ENCODE measurements around the gene AGAP1.

The AGAP1 gene

DNA sequence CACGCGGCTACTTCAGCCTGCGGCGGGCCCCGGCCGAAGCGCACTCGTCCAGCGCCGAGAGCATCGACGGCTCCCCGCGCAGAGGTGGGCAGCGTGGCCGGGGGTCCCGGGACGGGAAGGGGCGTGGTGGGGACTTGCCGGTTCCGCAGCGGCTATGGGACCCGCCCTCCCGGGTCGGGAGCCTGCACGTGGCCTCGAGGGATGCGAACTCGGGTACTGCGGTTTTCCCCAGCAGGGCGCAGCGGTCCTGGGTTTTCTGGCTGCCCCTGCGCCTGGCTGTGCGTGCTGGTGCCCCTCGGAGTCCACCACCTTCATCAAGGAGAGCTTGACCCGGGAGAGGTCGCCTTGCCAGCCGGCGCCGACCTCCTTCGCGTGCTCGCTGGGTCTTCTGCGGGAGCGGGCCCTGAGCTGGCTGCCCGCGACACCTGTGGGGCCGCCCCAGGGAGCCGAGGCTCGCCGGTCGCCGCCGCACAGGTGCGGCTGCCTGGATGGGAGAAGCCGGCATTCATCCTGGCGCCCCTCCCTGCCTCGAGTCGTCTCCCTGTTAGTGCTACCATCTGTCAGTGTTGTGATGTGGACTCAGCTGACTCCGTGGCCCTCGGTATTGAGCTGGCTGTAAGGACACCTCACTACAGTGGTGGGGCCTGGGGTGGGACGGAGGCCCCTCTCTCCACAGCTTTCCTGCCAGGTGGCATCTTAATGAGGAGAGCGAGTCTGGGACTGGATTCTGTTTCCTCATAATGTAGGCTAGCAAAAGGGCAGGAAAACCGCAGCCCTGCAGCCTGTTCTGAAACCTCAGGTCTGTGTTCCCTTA is 177.3 kb downstream of the AGAP1 start:
- no peak for DNase-seq

DNA sequence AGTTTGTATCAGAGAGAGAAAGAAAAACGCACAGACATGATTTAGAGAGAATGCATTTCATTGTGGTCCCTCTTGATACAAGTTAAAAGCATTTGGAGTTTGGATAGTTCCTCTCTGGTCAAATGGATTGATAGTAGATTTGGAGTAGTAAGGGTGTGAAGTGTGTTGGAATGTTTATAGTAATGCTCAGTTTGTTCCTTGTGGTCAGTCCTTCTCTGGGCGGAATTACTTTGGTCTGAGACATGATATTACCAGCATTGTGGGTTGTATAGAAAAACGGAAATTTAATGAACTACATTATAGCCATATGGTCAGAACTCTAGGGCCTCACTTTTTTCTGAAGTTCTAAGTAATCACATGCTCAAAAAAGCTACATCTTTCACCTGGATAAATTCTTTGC is 178.9 kb downstream of the AGAP1 start:
- no peak for DNase-seq

DNA sequence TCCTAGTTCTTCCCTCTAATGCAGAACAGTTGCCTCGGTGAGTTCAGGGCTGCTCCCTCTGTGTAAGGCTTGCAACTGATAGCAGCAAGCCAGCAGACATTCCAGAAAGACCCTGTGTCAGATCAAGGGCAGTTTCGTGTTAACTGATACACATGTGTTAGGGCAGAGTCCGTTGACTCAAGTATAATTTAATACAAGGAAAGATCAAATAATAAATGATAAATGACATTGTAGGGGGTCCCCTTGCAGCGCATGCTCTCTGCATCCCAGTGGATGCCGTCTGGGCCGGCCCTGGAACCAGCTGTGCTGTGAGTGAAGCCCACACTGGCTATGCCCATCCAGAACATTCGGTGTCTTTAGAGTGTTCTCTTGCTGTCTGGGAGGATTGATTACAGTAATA is 180.3 kb downstream of the AGAP1 start:
- DNase-seq, result no peak

DNA sequence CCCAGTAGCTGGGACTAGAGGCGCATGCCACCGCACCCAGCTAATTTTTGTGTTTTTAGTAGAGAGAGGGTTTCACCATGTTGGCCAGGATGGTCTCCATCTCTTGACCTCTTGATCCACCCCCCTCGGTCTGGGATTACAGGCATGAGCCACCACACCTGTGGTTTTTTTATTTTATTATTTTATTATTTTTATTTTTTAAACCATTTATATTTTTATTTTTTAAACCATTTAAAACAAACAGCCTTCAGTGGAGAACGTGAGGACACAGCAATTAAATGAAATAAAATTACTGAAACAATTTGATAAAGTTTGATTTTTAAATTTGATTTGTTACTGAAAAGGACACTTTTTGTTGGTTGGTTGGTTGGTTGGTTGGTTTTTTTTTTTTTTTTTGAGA is 181.0 kb downstream of the AGAP1 start:
- no peak for DNase-seq

DNA sequence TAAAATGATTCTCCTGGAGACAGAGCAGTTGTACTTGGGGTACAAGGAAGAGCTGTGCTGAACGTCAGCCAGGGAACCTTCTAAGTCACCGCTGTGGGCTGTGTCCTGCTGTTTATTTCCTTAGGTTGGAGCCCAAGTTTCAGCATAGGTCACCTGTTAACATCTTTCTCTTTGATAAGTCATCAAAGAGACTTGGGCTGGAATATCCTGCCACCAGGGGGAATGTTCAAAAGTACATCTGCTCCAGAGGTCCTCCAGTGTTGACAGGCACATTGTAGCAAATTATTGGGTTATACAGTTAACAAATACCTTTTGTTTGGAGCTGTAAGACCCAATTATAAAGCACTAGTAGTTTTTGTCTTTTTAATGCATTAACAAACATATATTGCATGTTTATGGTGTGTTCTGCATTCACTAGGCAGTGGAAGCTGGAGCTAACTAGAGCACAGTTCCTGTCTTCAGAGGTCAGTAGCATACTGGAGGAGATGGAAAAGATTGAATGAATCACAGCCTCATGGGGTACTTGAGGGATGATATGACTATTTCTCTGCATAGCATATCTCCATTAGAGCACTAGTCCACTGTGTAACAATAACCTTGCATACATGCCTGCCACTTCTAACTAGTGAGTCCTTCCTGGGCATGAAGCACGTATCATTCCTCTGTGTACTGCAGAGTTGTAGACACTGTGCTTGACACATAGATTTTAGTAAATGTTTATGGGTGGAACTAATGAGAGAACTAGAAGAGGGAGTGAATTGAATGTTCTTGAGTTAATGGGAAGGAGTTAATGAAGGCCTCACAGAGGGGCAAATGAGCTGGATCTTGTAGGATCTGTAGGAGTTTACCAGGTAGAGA is 182.1 kb downstream of the AGAP1 start:
- DNase-seq, result no peak

DNA sequence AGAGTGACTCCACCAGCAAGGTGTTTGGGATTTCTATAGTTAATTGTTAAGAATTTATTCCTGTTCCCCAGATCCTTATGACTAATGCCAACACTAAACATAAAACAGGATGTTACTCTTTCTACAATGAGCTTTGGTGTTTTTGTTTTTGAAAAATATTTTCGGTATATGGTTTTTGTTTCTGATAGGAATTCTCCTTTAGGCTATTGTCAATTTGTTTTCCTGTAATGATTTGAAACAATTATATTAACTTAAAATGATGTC is 182.6 kb downstream of the AGAP1 start:
- DNase-seq, result no peak

DNA sequence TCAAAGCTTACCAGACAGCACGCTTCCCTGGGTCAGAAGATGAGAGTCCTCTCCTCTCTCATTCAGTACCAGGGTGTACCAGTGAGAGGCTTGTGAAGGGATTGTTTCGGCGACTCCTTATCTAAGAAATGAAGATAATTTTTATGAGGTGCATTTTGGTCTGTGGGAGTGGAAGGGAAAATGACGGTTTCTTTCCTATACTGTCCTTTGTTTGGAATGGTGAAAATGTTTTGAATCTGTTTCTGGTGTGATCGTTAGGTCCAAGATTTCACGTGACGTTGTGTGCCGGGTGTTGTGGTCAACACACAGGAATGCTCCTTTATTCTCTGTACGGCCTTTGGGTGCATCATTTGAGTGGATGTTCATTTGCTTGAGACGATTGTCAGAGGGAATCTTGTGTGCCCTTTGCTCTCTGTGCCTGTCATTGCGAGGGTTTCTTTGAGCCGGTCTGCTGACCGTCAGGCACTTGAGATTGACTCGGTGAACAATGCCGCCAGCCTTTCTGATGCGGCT is 183.5 kb downstream of the AGAP1 start:
- no peak for DNase-seq

DNA sequence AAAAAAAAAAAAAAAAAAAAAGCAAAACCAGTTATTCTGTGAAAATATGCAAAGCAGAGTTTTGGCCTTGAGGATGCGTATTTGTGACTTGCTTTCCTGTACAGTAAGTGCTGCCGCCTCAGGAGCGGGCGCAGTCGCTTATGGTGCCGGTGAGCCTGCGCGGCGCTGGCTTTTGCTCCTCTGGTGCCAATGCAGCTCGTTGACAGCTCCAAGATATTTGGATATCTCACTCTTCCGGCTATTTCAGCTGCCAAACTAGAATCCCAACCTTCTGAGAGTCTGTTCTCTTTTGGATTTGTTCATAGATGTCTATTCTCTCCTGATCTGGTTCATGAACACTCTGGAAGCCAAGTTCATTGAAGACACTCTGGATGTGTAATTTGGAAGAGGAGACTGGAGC is 184.1 kb downstream of the AGAP1 start:
- DNase-seq, result no peak

DNA sequence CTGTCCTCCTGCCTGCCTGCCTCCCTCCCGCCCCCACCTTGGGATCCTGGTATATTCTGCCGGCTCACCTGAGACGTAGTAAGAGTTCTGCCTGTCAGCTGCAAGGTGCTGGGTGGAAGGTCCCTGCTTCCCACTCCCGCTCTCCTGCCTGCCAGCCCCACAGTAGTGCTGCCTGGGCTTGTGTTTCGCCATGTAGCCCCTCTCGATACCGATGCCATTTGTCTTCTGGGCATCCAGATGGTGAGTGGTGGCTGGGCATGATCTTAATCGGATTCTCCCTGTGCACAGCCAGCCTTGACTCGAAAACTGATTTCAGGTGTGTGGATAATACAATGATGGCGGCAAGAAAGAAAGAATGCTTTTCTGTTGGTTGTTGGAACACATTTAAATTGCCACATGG is 184.9 kb downstream of the AGAP1 start:
- no peak for DNase-seq

DNA sequence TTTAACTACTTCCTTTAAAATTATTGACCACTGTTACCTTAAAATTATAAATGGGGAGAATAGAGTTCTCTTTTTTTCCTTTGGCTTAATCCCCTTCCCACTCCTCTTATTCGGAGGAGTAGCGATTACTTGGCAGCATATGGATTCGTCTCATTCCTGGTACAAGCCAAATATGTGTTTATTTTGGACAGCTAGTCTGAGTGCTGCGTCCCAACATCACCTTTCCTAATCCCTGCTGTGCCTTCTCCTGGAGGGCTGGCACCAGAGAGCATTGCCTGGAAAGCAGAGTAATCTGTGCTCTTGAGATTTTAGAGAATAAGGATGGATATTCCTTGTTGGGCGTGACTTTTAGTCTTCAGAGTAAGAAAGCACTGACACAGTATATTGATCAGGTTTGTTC is 185.6 kb downstream of the AGAP1 start:
- no peak for DNase-seq

DNA sequence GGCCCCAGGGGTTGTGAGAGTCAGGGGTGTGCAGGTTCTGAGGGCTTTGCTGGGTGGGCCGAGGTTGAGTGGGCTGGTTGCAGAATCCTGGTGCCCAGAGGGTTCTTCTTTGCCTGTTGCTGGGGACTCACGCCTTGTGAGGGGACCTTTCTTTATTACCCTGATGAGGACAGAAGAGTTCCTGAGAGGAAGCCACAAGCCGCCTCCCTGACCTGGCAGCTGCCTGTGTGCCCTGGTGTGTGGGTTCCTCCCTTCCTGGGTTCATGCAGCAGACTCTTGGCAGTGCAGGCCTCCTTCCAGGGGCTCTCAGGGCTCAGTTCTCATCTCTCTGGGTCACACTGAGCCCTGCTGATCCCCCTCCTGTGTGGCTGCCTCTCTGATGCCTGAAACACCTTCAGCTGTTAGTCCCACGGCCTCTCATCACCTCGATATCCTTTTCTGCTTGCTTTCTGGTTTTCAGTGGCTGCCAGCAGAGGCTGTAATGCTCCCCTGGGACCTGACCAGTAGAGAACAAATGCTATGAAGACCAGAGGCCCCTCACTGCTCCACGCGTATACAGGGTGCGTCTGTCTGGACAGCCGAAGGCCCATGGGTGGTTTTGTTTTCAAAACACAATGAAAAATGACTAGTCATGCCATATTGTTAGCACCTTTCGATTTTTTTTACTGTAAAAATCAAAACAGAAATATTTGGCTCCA is 191.3 kb downstream of the AGAP1 start:
- no peak for DNase-seq

DNA sequence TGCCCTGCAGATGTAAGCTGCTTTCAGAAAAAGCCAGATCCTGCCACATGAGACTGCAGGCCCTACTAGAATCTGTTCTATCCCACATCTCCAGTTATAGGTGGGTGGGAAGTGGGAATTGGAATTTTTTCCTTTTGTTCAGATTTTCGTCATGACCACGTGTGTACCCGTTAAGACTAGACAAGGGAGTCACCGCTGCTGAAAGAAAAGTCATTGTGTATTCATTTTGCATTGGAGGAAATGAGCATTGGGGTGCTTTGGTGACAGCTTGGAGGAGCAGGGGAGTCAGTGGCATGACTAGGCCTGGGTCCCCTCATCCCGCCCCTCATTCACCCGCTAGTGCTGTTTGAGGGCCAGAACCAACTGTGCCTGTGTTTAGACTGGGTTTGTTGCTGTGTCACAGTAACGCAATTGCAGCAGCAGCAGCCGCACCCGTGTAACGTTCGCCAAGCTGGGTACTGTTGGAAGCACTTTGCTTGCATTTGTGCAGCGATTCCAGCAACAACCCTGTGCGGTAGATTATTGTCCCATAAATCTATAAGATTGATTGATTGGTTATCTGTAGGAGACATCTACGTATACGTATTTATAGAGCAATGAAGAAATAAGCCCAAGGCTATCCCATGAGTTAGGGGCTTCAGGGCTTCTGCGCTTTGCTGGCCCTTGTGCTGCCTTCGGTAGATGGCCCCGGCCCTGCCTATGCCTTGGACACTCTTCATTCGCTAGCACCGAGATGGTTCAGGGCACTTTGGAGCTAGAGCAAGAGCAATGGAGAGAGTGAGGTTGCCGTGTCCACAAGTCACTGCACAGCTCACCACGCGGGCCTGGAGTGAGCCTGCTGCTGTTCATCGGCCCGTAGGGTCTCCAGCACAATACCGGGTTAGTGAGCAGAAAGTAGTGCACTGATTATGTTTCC is 194.9 kb downstream of the AGAP1 start:
- no peak for DNase-seq

DNA sequence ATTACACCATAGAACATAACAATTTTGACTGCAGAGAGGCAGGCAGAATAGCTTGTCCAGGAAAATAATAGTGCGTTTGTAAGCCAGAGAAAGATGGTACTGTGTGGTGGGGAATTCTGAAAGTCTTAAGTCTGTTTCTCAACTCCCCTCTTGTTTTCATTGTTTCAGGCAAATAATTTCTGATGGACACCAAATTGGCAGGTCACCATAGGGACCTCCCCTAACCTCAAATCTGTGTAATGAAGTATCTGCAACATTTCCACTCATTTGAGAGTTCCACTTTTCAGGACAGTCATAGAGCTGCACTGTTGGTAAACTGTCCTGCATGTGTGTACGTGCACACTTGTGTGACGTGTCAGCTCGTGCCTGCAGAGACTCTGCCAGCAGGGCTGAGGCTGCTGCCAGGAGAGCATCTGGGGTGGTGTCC is 195.6 kb downstream of the AGAP1 start:
- DNase-seq, result no peak

DNA sequence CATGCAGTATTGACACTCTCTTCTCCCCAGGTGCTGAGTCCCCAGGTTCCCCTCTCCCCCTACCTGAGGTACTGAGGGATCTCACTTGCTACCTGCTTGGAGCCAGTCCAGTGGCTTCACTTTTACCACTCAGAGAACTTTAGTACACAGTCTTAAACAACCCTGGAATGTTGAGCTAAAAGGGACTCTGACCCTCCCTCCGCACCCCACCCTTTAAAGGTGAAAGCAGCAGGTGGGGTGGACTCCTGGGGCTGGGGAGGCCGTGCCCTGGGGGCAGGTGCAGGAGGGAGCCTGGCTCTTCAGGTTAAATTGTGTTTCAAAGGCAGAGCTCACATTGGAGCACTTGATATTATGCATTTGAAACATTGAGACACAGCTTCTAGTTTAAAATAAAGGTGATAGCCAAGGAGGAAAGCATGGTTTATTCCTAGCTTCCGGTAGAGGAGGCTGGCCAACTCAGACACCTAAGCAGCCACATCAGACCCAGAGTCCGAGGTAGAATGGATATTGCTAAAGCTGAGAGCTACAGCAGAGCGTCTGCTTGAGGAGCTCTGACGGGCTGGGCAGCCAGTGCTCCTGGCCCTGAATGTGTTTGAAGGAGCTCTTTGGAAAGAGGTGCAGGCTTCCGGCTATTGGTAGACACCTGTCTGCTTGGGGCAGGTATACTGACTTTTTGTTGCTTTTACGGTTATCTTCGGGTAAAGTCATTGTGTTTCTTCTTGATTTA is 196.4 kb downstream of the AGAP1 start:
- no peak for DNase-seq

DNA sequence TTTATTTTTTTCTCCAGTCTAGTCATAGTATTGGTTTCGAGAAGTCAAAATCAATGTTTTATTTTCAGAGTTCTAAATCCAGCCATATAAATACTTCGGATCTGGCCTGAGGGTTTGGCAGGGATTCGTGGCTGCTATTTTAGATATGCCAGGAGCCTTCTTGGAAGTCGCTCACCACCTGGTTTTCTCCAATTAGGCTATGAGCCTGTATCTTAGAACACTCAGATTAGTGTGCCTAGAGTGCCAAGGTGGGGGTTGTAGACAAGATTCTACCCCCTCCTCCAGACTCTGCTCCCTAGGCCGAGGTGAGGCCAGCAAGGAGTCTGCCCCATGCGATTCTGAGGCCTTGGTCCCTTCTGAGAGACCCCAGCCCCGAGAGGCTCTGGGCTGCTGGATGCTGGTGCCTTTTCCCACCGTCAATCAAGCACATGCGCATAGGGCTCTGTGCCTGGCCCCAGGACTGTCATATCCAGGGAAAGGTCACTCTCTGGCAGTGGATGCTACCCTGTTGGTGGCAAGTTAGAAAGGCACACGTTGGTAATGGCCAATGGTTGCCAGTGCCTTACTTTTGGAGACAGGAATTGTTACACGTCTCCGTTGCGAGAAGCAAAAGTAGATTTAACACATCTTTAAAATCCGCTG is 197.1 kb downstream of the AGAP1 start:
- DNase-seq, result no peak

DNA sequence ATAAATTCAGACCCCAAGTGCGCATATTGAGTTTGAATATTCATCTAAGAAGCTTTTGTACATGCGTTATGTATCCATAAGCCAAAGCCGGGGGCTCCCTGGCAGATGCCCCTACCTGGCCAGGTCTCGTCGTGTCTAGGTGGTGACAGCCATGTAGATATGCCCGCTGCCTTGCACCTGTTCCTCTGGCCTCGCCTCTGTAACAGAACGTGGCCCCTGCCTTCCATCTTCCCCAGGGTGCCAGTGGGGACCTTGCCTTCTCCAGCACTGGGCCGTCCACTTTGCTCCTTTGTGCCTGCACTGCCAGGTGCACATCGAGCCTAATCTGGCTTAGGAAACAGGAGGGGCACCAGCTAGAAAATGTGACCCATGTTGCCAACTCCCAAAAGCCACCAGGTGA is 198.2 kb downstream of the AGAP1 start:
- DNase-seq, result no peak

DNA sequence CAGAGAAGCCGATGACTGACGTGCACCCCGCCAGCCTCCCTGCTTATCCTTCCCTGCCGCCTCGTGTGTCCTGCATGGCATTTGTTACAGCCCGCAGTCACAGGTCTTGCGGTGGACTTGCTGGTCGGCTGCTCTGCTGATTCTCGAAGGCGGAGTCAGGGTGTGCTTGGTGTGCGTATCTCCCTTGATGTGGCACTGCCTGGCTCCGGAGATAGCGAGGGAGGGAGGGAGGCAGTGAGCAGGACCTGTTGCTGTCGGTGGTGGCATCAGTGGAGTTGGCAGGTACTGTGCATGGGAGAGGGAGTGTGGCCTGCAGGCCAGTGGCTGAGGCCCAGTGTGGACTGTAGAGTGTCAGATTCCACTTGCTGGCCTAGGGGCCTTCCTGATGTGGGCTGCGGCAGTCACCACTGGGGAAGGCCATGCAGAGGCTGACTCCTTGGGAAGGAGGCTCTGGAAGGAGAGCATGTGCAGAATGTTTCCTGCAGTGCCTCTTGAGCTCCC is 198.9 kb downstream of the AGAP1 start:
- DNase-seq, result no peak

DNA sequence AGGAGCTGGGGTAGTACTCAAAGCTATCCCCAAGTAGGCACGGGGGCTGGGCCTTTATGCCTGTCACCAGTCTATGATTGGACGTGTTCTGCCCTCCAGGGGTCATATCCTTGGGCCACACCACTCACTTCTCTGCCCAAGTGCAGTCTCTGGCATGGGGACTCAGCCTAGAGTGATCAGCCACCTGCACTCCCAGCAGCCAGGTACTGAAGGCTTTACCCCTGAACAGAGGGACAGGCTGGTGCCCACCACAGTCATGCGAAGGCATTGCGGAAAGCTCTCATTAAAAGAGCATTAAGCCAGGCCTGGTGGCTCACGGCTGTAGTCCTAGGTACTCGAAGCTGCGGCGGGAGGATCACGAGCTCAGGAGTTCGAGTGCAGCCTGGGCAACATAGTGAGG is 199.4 kb downstream of the AGAP1 start:
- DNase-seq, result no peak

DNA sequence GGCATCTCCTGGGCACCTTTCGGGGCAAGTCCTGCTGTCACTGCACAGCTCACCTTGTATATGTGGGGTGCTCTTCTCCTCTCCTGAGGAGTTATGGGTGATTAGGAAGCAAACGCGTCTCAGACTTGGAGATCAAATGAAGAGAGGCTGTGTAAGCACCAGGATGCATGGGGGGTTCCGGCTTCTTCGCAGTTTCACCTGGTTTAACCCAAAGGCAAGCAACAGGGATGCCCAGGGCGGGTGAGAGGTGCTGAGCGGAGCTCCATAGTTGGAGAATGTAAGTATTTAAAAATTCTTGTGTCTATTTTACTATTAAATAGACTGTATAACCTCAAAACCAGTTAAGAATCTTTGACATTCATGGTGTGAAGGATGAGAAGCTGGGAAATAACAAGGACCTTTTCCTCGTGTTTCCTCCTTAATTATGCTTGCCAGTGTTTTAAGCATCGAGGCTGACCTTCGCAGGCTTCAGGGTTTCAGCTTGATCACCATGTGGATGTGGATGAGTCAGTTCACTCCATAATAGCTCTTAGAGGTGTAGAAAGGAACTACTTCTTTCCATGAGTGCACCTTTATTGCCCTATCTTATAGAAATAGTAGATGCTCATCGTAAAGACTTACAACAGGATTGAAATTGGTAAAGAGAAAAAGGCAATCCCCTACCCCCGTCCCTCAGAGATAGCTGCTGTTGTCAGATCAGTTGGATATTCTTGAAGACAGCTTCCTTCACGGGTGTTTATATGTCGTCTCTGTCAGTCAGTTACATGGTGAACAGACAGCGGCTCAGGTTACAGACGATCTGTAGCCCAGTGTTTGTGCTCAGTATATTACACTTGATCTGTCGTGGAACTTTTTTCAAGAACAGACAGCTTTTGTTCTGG is 201.1 kb downstream of the AGAP1 start:
- no peak for DNase-seq

DNA sequence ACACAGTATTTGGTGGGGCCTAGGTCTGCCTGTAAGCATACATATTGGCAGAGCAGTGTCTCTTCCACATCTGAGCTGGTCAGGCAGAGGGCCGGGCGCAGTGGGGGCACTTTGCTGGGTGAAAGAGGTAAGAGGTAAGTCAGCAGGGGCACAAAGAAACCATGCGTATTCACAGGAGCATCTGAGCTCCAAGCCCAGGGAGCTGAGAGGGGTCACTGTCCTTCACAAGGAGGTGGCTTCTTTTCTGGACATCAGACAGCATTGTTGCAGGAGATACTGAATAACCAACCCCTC is 201.7 kb downstream of the AGAP1 start:
- DNase-seq, result no peak
